ENCODE measurements around the gene BACE2.
"Not testable (repeated sequence)": the region's sequence is repeated elsewhere in the genome, so short reads cannot be mapped to it uniquely, and the experiment has no call there.

The BACE2 gene

GRCh38 chr21:41240040-41240439 lies 72.1 kb downstream of the BACE2 start:
- DNase-seq (ENCODE audit: low spot score), result no peak

- no peak for DNase-seq (ENCODE audit: low spot score)
Measured at GRCh38 chr21:41241341-41241740, 73.4 kb downstream of the BACE2 start.

DNA sequence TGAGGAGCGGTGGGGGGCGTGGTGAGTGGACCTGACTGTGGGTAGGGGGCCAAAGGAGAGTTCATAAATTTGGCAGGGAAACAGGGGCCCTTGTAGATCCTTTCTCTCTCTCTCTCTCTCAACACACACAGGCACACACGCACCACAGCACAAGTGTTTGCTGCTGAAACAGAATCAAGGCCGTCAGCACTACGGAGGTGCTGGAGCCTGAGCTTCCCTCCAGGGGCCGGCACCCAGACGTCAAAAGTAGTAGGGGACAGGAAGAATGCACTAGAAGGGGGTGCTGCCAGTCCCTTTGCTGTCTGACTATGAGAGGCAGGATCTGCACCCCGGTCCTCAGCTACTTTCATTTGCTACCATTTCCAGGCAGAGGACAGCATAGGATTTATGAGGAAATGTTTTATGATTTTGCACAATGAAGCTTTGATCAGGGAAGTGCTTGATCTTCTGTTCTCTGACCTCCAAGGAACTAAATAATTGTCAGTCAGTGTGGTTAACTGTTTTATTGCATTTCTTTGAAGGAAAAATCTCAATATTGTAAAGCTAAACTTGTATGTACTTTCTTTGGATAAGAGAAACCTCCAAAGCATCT lies 74.4 kb downstream of the BACE2 start:
- no peak for DNase-seq (ENCODE audit: low spot score)

GRCh38 chr21:41243107-41243506 lies 75.1 kb downstream of the BACE2 start:
- no peak for DNase-seq (ENCODE audit: low spot score)

DNA sequence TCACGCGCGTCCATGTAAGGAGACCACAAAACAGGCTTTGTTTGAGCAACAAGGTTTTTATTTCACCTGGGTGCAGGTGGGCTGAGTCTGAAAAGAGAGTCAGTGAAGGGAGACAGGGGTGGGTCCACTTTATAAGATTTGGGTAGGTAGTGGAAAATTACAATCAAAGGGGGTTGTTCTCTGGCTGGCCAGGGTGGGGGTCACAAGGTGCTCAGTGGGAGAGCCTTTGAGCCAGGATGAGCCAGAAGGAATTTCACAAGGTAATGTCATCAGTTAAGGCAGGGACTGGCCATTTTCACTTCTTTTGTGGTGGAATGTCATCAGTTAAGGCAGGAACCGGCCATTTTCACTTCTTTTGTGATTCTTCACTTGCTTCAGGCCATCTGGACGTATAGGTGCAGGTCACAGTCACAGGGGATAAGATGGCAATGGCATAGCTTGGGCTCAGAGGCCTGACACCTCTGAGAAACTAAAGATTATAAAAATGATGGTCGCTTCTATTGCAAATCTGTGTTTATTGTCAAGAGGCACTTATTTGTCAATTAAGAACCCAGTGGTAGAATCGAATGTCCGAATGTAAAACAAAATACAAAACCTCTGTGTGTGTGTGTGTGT lies 76.4 kb downstream of the BACE2 start:
- not testable (repeated sequence) for DNase-seq (ENCODE audit: low spot score)

GRCh38 chr21:41245509-41246135 lies 77.7 kb downstream of the BACE2 start:
- DNase-seq (ENCODE audit: low spot score), result no peak

DNA sequence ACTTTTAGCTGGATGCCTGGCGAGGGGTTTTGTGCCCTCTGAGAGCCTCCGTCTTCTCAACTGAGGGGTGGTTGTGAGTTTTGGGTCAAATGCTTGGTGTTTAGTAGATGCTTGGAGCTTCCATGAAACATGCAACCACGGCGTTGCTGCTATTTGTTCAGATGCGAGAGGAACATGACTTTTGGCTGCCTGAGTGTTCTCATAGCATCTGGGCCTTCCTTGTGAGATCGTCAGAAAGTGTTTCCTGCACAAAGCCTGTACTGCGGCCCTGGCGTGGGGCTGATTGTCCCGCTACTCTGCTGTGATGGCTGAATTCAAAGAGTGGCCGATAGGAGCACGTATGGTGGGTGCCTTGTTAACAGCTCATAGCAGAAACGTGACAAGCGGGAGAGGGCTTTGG lies 78.8 kb downstream of the BACE2 start:
- DNase-seq (ENCODE audit: low spot score), result no peak

DNA sequence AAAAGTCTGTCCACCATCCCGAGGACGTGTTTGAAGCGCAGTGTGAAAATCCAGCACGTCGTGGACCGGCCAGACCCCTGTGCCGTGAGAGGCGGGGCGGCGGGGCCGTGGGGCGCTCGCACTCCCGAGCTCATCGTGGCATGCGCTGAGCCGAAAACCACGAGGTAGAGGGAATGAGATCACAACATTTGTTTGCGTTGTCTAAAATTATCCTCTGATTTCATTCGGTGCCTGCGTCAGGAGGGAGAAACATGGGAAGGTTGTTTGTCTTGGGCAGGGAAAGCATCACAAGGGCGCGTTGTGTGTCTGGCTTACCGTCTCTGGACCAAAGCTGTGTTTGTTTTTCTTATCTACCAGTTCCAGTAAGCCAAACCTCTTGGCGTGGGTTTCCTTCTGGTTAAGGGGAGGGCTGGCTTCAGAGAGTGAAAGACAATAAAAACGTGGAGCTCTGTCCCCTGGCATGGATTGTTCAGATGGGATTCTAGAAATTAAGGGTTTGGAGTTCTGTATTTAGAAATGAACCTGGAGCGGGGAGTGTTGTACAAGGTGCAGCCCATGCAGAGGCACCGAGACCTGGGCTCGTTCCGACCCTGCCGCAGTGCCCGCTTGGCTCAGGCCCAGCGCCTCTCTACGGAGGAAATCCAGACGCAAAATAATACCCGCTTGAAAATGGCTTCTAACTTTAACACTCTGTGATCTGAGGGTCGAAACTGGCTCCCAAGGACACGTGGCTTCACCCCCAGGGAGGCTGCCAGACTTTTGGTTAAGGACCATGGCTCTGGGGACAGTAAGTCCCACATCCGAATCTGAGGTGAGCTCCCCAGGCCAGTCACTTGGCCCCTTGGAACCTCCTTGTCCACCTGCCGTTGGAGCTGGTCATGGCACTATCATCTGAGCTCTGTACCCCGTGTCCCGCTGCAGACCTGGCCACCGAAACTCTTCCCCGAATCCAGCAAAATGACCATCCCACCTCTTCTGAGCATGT lies 79.9 kb downstream of the BACE2 start:
- DNase-seq (ENCODE audit: low spot score), result no peak

- no peak for DNase-seq (ENCODE audit: low spot score)
Measured at GRCh38 chr21:41249476-41249875, 81.5 kb downstream of the BACE2 start.

DNA sequence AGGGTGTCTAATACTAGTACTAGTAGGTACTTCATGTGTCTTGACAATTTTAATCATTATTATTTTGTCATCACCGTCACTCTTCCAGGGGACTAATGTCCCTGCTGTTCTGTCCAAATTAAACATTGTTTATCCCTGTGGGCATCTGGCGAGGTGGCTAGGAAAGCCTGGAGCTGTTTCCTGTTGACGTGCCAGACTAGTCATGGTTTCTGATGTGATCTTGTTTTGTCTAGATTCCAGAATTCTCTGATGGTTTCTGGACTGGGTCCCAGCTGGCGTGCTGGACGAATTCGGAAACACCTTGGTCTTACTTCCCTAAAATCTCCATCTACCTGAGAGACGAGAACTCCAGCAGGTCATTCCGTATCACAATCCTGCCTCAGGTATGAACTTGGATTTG lies 82.6 kb downstream of the BACE2 start:
- no peak for DNase-seq (ENCODE audit: low spot score)

- DNase-seq (ENCODE audit: low spot score), result no peak
Measured at GRCh38 chr21:41251961-41252642, 84.1 kb downstream of the BACE2 start.

DNA sequence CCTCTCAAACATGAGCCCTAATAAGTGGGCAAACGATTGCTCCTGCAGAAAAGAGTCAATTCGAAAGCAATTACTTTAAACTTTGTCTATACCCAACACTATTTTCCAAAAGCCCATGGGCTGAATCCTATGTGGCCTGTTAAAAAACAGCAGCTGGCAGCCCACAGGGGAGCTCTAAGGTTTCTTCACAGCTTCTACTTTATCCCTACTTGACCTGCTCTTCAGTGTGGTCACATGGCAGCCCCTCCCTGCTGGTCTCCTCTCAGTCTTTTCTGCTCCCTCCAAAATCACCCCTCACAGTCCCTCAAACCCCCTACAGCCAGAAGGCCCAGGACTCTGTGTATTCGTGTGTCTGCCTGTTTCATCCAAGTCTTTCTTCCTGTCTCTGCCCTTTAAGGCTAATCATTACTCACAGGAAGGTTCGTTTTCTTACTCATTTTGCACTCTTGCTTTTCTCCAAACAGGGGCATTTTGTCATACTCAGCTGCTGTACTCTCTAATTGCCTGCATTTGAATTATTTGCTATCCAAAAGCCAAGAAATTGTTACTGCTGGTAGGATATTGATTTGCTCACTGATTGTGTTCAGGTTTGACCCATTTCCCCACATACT lies 86.2 kb downstream of the BACE2 start:
- DNase-seq (ENCODE audit: low spot score), result no peak

DNA sequence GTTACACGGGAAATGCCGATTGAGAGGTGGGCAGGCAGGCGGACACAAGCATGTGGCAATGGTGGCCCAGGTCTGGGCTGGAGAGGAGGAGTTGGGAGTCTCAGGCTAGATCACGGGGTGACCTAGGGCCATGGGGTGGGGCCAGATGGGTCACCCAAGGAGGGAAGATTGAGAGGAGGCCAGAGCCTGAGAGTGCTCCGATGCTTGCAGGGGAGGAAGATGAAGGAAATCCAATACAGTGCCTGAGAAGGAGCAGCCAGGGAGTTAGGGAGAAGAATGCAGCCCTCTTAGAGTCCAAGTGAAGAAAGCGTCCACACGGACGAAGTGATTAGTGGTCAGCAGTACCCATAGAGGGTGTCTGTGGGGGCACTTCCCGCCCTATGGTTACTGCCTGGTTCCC lies 87.2 kb downstream of the BACE2 start:
- no peak for DNase-seq (ENCODE audit: low spot score)

DNA sequence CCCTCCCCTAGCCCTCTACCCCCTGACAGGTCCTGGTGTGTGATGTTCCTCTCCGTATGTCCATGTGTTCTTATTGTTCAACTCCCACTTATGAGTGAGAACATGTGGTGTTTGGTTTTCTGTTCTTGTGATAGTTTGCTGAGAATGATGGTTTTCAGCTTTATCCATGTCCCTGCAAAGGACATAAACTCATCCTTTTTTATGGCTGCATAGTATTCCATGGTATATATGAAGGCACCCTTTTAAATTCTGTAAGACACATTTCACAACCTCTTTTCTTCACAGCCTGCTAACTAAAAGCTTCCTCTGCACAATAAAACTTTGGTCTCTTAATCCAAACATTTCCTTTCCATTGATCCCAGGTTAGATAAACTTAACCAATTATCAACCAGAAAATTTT lies 88.3 kb downstream of the BACE2 start:
- DNase-seq (ENCODE audit: low spot score), result not testable (repeated sequence)

DNA sequence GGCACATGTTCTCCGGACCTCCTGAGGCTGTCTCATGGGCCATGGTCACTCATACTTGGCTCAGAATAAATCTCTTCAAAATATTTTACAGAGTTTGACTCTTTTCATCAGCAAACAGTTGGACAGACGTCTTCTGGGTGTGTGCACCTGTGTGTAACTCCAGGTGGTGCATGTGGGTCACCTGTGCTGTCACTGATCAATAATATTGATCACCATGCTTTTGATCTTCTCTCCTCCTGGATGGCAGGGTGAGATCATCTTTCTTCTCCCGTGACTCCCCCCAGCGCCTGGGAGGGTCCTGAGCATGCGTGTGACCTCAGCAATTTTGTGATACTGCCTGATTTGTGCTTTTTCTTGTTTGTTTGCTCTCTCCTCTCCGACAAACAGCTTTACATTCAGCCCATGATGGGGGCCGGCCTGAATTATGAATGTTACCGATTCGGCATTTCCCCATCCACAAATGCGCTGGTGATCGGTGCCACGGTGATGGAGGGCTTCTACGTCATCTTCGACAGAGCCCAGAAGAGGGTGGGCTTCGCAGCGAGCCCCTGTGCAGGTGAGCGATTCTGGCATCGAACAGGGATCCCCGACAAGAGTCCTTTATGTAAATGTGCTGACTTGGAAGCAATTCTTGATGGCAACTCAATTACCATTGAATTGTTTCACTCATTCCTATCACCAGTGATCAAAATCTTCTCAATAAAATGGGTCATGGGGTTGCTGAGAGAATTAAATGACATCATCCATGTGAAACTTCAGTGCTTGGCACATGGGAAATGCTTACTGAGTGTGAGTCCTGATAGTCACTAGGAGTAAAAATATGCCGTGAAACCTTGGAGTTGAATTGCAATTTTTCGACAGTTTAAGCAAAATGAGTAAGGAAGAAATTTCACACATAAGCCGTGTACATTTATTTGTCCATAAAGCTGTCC lies 89.1 kb downstream of the BACE2 start:
- DNase-seq (ENCODE audit: low spot score), result no peak

DNA sequence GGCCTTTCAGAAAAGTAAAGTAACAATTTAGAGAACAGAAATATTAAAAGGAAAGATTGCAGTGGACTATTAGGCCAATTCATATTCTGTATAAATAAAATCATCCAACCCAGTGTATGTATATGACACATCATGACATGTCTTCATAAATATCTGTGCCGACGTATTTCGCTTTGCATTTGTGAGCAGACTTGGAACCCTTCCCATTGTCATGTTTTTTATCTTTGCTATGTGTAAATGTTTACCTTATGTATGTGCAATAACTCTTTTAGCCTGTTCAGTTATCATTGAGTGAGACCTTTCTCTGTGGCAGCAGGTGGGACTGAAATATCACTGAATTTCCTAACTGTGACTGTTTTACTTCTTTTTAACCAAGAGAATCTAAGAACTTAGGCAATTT lies 90.7 kb downstream of the BACE2 start:
- DNase-seq (ENCODE audit: low spot score), result no peak

GRCh38 chr21:41260428-41260827 lies 92.5 kb downstream of the BACE2 start:
- DNase-seq (ENCODE audit: low spot score), result no peak

DNA sequence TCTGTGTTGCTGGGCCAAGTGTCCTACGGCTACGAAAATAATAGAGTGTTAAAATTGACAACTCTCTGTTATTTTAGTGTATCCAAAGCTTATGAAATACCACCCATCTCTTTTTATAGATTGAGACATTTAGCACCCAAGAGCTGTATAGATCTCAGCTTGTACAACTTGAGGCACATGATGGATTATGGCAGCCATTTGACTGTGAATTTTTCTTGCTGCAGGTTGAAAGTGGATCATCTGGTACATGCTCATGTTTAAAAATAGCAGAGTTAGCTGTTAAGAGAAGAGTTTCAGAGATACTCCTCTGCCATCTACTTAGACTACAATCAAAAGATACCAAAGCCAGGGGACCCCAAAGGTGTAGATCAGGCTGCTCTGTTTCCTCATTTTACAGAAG lies 99.4 kb downstream of the BACE2 start:
- no peak for DNase-seq (ENCODE audit: low spot score)

GRCh38 chr21:41269535-41269934 lies 101.6 kb downstream of the BACE2 start:
- no peak for DNase-seq (ENCODE audit: low spot score)

GRCh38 chr21:41277196-41277595 lies 109.2 kb downstream of the BACE2 start:
- DNase-seq (ENCODE audit: low spot score), result no peak
